DOHH2 (cell line): ENCODE measurements around the gene IWS1.

Experiments used
- EZH2phosphoT487 ChIP-seq: fragments of 200-600 bp; sonication (generic); IDR thresholded peaks from 2 replicates; pipeline ENCODE4 v1.6.1; 2017; ENCODE audit warnings: borderline replicate concordance, mild to moderate bottlenecking, antibody characterized with exemption, low read length, moderate library complexity, mixed read lengths
- TF ChIP-seq, protein P1 (sequence below): fragments of 200-600 bp; sonication (generic); IDR thresholded peaks from one replicate; pipeline ENCODE4 v1.5.1; 2014; ENCODE audit warnings: antibody characterized with exemption, mild to moderate bottlenecking, low read depth, low read length; ENCODE audit not compliant: poor library complexity, severe bottlenecking

GRCh38 chr2:127517465-127517864 is 8.8 kb downstream of the IWS1 start:
- TF ChIP-seq, protein P1, sequence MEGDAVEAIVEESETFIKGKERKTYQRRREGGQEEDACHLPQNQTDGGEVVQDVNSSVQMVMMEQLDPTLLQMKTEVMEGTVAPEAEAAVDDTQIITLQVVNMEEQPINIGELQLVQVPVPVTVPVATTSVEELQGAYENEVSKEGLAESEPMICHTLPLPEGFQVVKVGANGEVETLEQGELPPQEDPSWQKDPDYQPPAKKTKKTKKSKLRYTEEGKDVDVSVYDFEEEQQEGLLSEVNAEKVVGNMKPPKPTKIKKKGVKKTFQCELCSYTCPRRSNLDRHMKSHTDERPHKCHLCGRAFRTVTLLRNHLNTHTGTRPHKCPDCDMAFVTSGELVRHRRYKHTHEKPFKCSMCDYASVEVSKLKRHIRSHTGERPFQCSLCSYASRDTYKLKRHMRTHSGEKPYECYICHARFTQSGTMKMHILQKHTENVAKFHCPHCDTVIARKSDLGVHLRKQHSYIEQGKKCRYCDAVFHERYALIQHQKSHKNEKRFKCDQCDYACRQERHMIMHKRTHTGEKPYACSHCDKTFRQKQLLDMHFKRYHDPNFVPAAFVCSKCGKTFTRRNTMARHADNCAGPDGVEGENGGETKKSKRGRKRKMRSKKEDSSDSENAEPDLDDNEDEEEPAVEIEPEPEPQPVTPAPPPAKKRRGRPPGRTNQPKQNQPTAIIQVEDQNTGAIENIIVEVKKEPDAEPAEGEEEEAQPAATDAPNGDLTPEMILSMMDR = no peak
- no peak for TF ChIP-seq EZH2phosphoT487
